ENCODE measurements around the gene FGB. TPM values are rescaled to one million over a fixed set of nuclear protein-coding genes. Genes with fewer than 3 reads are reported as not detected.

Gene FGB
- polyA plus RNA-seq, 1 donor from 2014 or later, result not detected

GRCh38 chr4:154597798-154598774 lies 35.3 kb downstream of the FGB start:
- Mint-ChIP-seq H3K9me3 (peaks cover 0 to 2% (median 1%) of the 10 kb centered on the region in 3 donors), H3K27ac (no peak overlapping the region), H3K27me3 (peaks cover 3% of the 10 kb centered on the region), H3K36me3 (no peaks in the 10 kb centered on the region), H3K4me1 (peaks cover 0 to 1% (median 0%) of the 10 kb centered on the region in 3 donors), H3K4me3 (no peak overlapping the region)

- H3K36me3 Mint-ChIP-seq, result peaks cover 2% of the 10 kb centered on the region
- no peak overlapping the region for H3K4me3 Mint-ChIP-seq
- H3K9me3 Mint-ChIP-seq, result peaks cover 0 to 2% (median under 1%) of the 10 kb centered on the region in 3 donors
- H3K4me1 Mint-ChIP-seq, result peaks cover 0 to 1% (median 0%) of the 10 kb centered on the region in 3 donors
- peaks cover 7% of the 10 kb centered on the region for H3K27me3 Mint-ChIP-seq
- no peak overlapping the region for H3K27ac Mint-ChIP-seq
Observed at GRCh38 chr4:154602404-154603020, 39.7 kb downstream of the FGB start.

GRCh38 chr4:154603033-154603943 lies 40.5 kb downstream of the FGB start:
- H3K27me3 Mint-ChIP-seq, result peaks cover 7% of the 10 kb centered on the region
- no peak overlapping the region for H3K4me3 Mint-ChIP-seq
- H3K27ac Mint-ChIP-seq, result peak overlapping the region in 1 of 3 donors; percentile 83

GRCh38 chr4:154604696-154605200 lies 41.9 kb downstream of the FGB start:
- Mint-ChIP-seq H3K36me3 (peaks cover 2% of the 10 kb centered on the region), H3K4me3 (no peak overlapping the region), H3K27ac (no peak overlapping the region), H3K9me3 (peaks cover 0 to 2% (median 0%) of the 10 kb centered on the region in 3 donors), H3K27me3 (peaks cover 12% of the 10 kb centered on the region), H3K4me1 (peaks cover 0 to 1% (median 0%) of the 10 kb centered on the region in 3 donors)

More at GRCh38 chr4:154603033-154603943, 40.5 kb downstream of the FGB start:
- Mint-ChIP-seq H3K4me1 (peaks cover 0 to 1% (median 0%) of the 10 kb centered on the region in 3 donors), H3K36me3 (peaks cover 2% of the 10 kb centered on the region), H3K9me3 (peaks cover 0 to 2% (median 0%) of the 10 kb centered on the region in 3 donors)

GRCh38 chr4:154606728-154607723 lies 44.2 kb downstream of the FGB start:
- H3K4me1 Mint-ChIP-seq, result peaks cover 0 to 1% (median 0%) of the 10 kb centered on the region in 3 donors
- H3K9me3 Mint-ChIP-seq, result no peaks in the 10 kb centered on the region
- no peak overlapping the region for H3K4me3 Mint-ChIP-seq
- peaks cover 2% of the 10 kb centered on the region for H3K36me3 Mint-ChIP-seq
- no peak overlapping the region for H3K27ac Mint-ChIP-seq
- H3K27me3 Mint-ChIP-seq, result peaks cover 11% of the 10 kb centered on the region

- Mint-ChIP-seq H3K27ac (no peak overlapping the region), H3K27me3 (peaks cover 8% of the 10 kb centered on the region), H3K4me1 (no peaks in the 10 kb centered on the region), H3K4me3 (no peak overlapping the region), H3K36me3 (peaks cover 2% of the 10 kb centered on the region), H3K9me3 (no peaks in the 10 kb centered on the region)
Observed at GRCh38 chr4:154608361-154609252, 45.8 kb downstream of the FGB start.

GRCh38 chr4:154609532-154609931 lies 46.7 kb downstream of the FGB start:
- H3K27ac Mint-ChIP-seq, result no peak overlapping the region
- H3K27me3 Mint-ChIP-seq, result peaks cover 8% of the 10 kb centered on the region
- peaks cover 2% of the 10 kb centered on the region for H3K36me3 Mint-ChIP-seq
- no peaks in the 10 kb centered on the region for H3K4me1 Mint-ChIP-seq
- no peaks in the 10 kb centered on the region for H3K9me3 Mint-ChIP-seq
- H3K4me3 Mint-ChIP-seq, result no peak overlapping the region

- peaks cover 5% of the 10 kb centered on the region for H3K27me3 Mint-ChIP-seq
- no peaks in the 10 kb centered on the region for H3K4me1 Mint-ChIP-seq
Observed at GRCh38 chr4:154610582-154610981, 47.8 kb downstream of the FGB start.

GRCh38 chr4:154611833-154612232 lies 49.0 kb downstream of the FGB start:
- Mint-ChIP-seq H3K4me3 (no peak overlapping the region), H3K27ac (no peak overlapping the region), H3K36me3 (no peaks in the 10 kb centered on the region), H3K4me1 (peaks cover 4 to 7% (median 6%) of the 10 kb centered on the region in 3 donors), H3K27me3 (peaks cover 6% of the 10 kb centered on the region), H3K9me3 (no peaks in the 10 kb centered on the region)

More at GRCh38 chr4:154610582-154610981, 47.8 kb downstream of the FGB start:
- H3K36me3 Mint-ChIP-seq, result no peaks in the 10 kb centered on the region
- no peak overlapping the region for H3K27ac Mint-ChIP-seq
- no peaks in the 10 kb centered on the region for H3K9me3 Mint-ChIP-seq
- no peak overlapping the region for H3K4me3 Mint-ChIP-seq

- Mint-ChIP-seq H3K4me3 (no peak within 1 kb of the TSS), H3K36me3 (no peaks in the 10 kb centered on the region), H3K9me3 (no peaks in the 10 kb centered on the region), H3K27me3 (peaks cover 6% of the 10 kb centered on the region), H3K27ac (no peak within 1 kb of the TSS), H3K4me1 (peaks cover 7 to 12% (median 11%) of the 10 kb centered on the region in 3 donors)
Observed at GRCh38 chr4:154612472-154613414, 49.9 kb downstream of the FGB start, which contains the start of gene FGG. Gene FGG, minus strand, starts transcription at chr4:154612656. Its CDS starts 47 bp downstream, at chr4:154612609.

- Mint-ChIP-seq H3K27ac (no peak overlapping the region), H3K36me3 (no peaks in the 10 kb centered on the region), H3K9me3 (no peaks in the 10 kb centered on the region), H3K27me3 (peaks cover 1% of the 10 kb centered on the region), H3K4me3 (no peak overlapping the region), H3K4me1 (peaks cover 7 to 15% (median 12%) of the 10 kb centered on the region in 3 donors)
Observed at GRCh38 chr4:154614306-154614705, 51.5 kb downstream of the FGB start.

- H3K4me1 Mint-ChIP-seq, result peaks cover 7 to 15% (median 12%) of the 10 kb centered on the region in 3 donors
- H3K9me3 Mint-ChIP-seq, result no peaks in the 10 kb centered on the region
- peaks cover 1% of the 10 kb centered on the region for H3K27me3 Mint-ChIP-seq
- H3K27ac Mint-ChIP-seq, result no peak overlapping the region
- no peaks in the 10 kb centered on the region for H3K36me3 Mint-ChIP-seq
- H3K4me3 Mint-ChIP-seq, result no peak overlapping the region
Observed at GRCh38 chr4:154615211-154615610, 52.4 kb downstream of the FGB start.
